HG02798 (cell line): ENCODE measurements around the gene ACSF3.

Source experiments
- ATAC-seq: cut with Tn5 transposase; IDR thresholded peaks from one replicate; pipeline ENCODE4 v1.9.1; 2021; ENCODE audit warnings: mild to moderate bottlenecking; ENCODE audit not compliant: unreplicated experiment, poor library complexity

Gene ACSF3

GRCh38 chr16:89193576-89194293, 100.1 kb downstream of the ACSF3 start:
- ATAC-seq, result no peak

GRCh38 chr16:89194340-89195311, 101.0 kb downstream of the ACSF3 start:
- ATAC-seq, result no peak

- no peak for ATAC-seq
Measured at GRCh38 chr16:89195521-89196171, 102.0 kb downstream of the ACSF3 start.

GRCh38 chr16:89197033-89197632, 103.5 kb downstream of the ACSF3 start:
- ATAC-seq, result no peak

- ATAC-seq, result no peak
Measured at GRCh38 chr16:89197633-89198416, 104.2 kb downstream of the ACSF3 start.

GRCh38 chr16:89198417-89199240, 105.0 kb downstream of the ACSF3 start:
- ATAC-seq, result no peak

- ATAC-seq, result no peak
Measured at GRCh38 chr16:89199241-89200123, 105.8 kb downstream of the ACSF3 start.

- no peak for ATAC-seq
Measured at GRCh38 chr16:89200124-89200849, 106.6 kb downstream of the ACSF3 start, which contains the start of gene SLC22A31. Gene SLC22A31 (minus strand): TSS chr16:89200537. CDS start chr16:89200501, 36 bp downstream.

GRCh38 chr16:89200850-89201411, 107.3 kb downstream of the ACSF3 start:
- no peak for ATAC-seq

- peak; percentile 39 for ATAC-seq
Measured at GRCh38 chr16:89201439-89202377, 108.1 kb downstream of the ACSF3 start.

- no peak for ATAC-seq
Measured at GRCh38 chr16:89202422-89203215, 109.0 kb downstream of the ACSF3 start.
